Measurements from ENCODE around the gene SMIM23. TPM values are rescaled to one million over a fixed set of nuclear protein-coding genes. Genes with fewer than 3 reads are reported as not detected.

Gene SMIM23
- total and polyA plus RNA-seq, 4 donors = not detected

- Histone ChIP-seq H3K27me3 (ENCODE audit: control insufficient read depth, insufficient read depth, low read length) (no peaks in the 10 kb centered on the region), H3K4me1 (ENCODE audit: control insufficient read depth, insufficient read depth, low read length) (no peaks in the 10 kb centered on the region), H3K4me3 (ENCODE audit: low read depth, low read length) (no peak overlapping the region), H3K9me3 (ENCODE audit: control insufficient read depth, insufficient read depth, low read length) (no peaks in the 10 kb centered on the region), H3K36me3 (ENCODE audit: control insufficient read depth, insufficient read depth, low read length) (no peaks in the 10 kb centered on the region), H3K27ac (ENCODE audit: low read depth, low read length) (no peak overlapping the region)
- no peak for DNase-seq (ENCODE audit: low read depth in 4 of 6, low spot score in 6 of 6)
- WGBS (ENCODE audit: insufficient coverage) = no CpG with 5 or more reads among the region's 1 CpG
Measured at GRCh38 chr5:171789353-171789752, 3.7 kb downstream of the SMIM23 start.

GRCh38 chr5:171790408-171790807, 4.8 kb downstream of the SMIM23 start:
- Histone ChIP-seq H3K9me3 (ENCODE audit: control insufficient read depth, insufficient read depth, low read length) (no peaks in the 10 kb centered on the region), H3K27ac (ENCODE audit: low read depth, low read length) (no peak overlapping the region), H3K4me3 (ENCODE audit: low read depth, low read length) (no peak overlapping the region), H3K4me1 (ENCODE audit: control insufficient read depth, insufficient read depth, low read length) (no peaks in the 10 kb centered on the region), H3K27me3 (ENCODE audit: control insufficient read depth, insufficient read depth, low read length) (no peaks in the 10 kb centered on the region), H3K36me3 (ENCODE audit: control insufficient read depth, insufficient read depth, low read length) (no peaks in the 10 kb centered on the region)
- DNase-seq (ENCODE audit: low read depth in 4 of 6, low spot score in 6 of 6) = no peak
- WGBS (ENCODE audit: insufficient coverage) = 95% methylated on average over 2 of the region's 2 CpGs

GRCh38 chr5:171794470-171794960, 8.9 kb downstream of the SMIM23 start:
- DNase-seq (ENCODE audit: low read depth in 4 of 6, low spot score in 6 of 6) = no peak
- no peaks in the 10 kb centered on the region for H3K36me3 ChIP-seq (ENCODE audit: control insufficient read depth, insufficient read depth, low read length)
- H3K9me3 ChIP-seq (ENCODE audit: control insufficient read depth, insufficient read depth, low read length) = no peaks in the 10 kb centered on the region
- no peak overlapping the region for H3K27ac ChIP-seq (ENCODE audit: low read depth, low read length)
- H3K27me3 ChIP-seq (ENCODE audit: control insufficient read depth, insufficient read depth, low read length) = no peaks in the 10 kb centered on the region
- H3K4me1 ChIP-seq (ENCODE audit: control insufficient read depth, insufficient read depth, low read length) = no peaks in the 10 kb centered on the region
- 80% methylated on average over 2 of the region's 2 CpGs for WGBS (ENCODE audit: insufficient coverage)
- H3K4me3 ChIP-seq (ENCODE audit: low read depth, low read length) = no peak overlapping the region

DNA sequence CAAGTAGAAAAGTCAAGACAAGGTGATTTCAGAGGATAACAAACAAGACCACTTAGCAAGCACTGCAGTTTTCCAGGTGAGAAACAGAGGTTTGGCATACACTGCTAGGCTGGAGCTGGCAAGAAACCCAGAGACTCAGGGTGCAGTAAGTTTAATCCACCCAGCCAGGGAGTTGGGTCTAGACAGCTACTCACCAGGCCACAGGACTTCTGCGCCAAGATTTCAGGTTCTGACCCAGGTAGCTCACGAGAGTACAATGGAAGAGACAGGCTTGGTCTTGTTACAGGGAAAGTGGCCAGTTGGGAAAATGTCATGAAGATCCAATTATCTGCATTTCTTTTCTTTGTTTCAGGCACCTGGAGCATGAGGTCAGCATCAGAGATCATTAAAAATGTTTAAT, 9.8 kb downstream of the SMIM23 start:
- H3K4me1 ChIP-seq (ENCODE audit: control insufficient read depth, insufficient read depth, low read length) = no peaks in the 10 kb centered on the region
- H3K9me3 ChIP-seq (ENCODE audit: control insufficient read depth, insufficient read depth, low read length) = no peaks in the 10 kb centered on the region
- 75% methylated on average over 2 of the region's 2 CpGs for WGBS (ENCODE audit: insufficient coverage)
- H3K4me3 ChIP-seq (ENCODE audit: low read depth, low read length) = no peak overlapping the region
- no peaks in the 10 kb centered on the region for H3K36me3 ChIP-seq (ENCODE audit: control insufficient read depth, insufficient read depth, low read length)
- no peak overlapping the region for H3K27ac ChIP-seq (ENCODE audit: low read depth, low read length)
- DNase-seq (ENCODE audit: low read depth in 4 of 6, low spot score in 6 of 6) = no peak
- H3K27me3 ChIP-seq (ENCODE audit: control insufficient read depth, insufficient read depth, low read length) = no peaks in the 10 kb centered on the region

GRCh38 chr5:171796436-171796835, 10.8 kb downstream of the SMIM23 start:
- no peaks in the 10 kb centered on the region for H3K27me3 ChIP-seq (ENCODE audit: control insufficient read depth, insufficient read depth, low read length)
- 89% methylated on average over 3 of the region's 8 CpGs for WGBS (ENCODE audit: insufficient coverage)
- H3K27ac ChIP-seq (ENCODE audit: low read depth, low read length) = no peak overlapping the region
- DNase-seq (ENCODE audit: low read depth in 4 of 6, low spot score in 6 of 6) = peak in 1 of 6 donors; percentile 10
- H3K4me1 ChIP-seq (ENCODE audit: control insufficient read depth, insufficient read depth, low read length) = no peaks in the 10 kb centered on the region
- no peak overlapping the region for H3K4me3 ChIP-seq (ENCODE audit: low read depth, low read length)
- H3K9me3 ChIP-seq (ENCODE audit: control insufficient read depth, insufficient read depth, low read length) = no peaks in the 10 kb centered on the region
- H3K36me3 ChIP-seq (ENCODE audit: control insufficient read depth, insufficient read depth, low read length) = no peaks in the 10 kb centered on the region

- Histone ChIP-seq H3K36me3 (ENCODE audit: control insufficient read depth, insufficient read depth, low read length) (no peaks in the 10 kb centered on the region), H3K4me3 (ENCODE audit: low read depth, low read length) (no peak overlapping the region), H3K4me1 (ENCODE audit: control insufficient read depth, insufficient read depth, low read length) (no peaks in the 10 kb centered on the region), H3K9me3 (ENCODE audit: control insufficient read depth, insufficient read depth, low read length) (no peaks in the 10 kb centered on the region), H3K27ac (ENCODE audit: low read depth, low read length) (no peak overlapping the region), H3K27me3 (ENCODE audit: control insufficient read depth, insufficient read depth, low read length) (no peaks in the 10 kb centered on the region)
- DNase-seq (ENCODE audit: low read depth in 4 of 6, low spot score in 6 of 6) = no peak
- 89% methylated on average over 3 of the region's 5 CpGs for WGBS (ENCODE audit: insufficient coverage)
Measured at GRCh38 chr5:171797543-171797942, 11.9 kb downstream of the SMIM23 start.

- Histone ChIP-seq H3K27me3 (ENCODE audit: control insufficient read depth, insufficient read depth, low read length) (no peaks in the 10 kb centered on the region), H3K4me1 (ENCODE audit: control insufficient read depth, insufficient read depth, low read length) (no peaks in the 10 kb centered on the region), H3K9me3 (ENCODE audit: control insufficient read depth, insufficient read depth, low read length) (no peaks in the 10 kb centered on the region), H3K36me3 (ENCODE audit: control insufficient read depth, insufficient read depth, low read length) (no peaks in the 10 kb centered on the region), H3K4me3 (ENCODE audit: low read depth, low read length) (no peak overlapping the region), H3K27ac (ENCODE audit: low read depth, low read length) (no peak overlapping the region)
- DNase-seq (ENCODE audit: low read depth in 4 of 6, low spot score in 6 of 6) = no peak
- 88% methylated on average over 5 of the region's 8 CpGs for WGBS (ENCODE audit: insufficient coverage)
Measured at GRCh38 chr5:171798418-171798817, 12.8 kb downstream of the SMIM23 start.

- no peak for DNase-seq (ENCODE audit: low read depth in 4 of 6, low spot score in 6 of 6)
- H3K27me3 ChIP-seq (ENCODE audit: control insufficient read depth, insufficient read depth, low read length) = peaks cover 8% of the 10 kb centered on the region
- WGBS (ENCODE audit: insufficient coverage) = no CpG with 5 or more reads among the region's 1 CpG
- no peak overlapping the region for H3K27ac ChIP-seq (ENCODE audit: low read depth, low read length)
- H3K4me1 ChIP-seq (ENCODE audit: control insufficient read depth, insufficient read depth, low read length) = no peaks in the 10 kb centered on the region
- no peaks in the 10 kb centered on the region for H3K36me3 ChIP-seq (ENCODE audit: control insufficient read depth, insufficient read depth, low read length)
- H3K4me3 ChIP-seq (ENCODE audit: low read depth, low read length) = no peak overlapping the region
- no peaks in the 10 kb centered on the region for H3K9me3 ChIP-seq (ENCODE audit: control insufficient read depth, insufficient read depth, low read length)
Measured at GRCh38 chr5:171801839-171802238, 16.2 kb downstream of the SMIM23 start.

DNA sequence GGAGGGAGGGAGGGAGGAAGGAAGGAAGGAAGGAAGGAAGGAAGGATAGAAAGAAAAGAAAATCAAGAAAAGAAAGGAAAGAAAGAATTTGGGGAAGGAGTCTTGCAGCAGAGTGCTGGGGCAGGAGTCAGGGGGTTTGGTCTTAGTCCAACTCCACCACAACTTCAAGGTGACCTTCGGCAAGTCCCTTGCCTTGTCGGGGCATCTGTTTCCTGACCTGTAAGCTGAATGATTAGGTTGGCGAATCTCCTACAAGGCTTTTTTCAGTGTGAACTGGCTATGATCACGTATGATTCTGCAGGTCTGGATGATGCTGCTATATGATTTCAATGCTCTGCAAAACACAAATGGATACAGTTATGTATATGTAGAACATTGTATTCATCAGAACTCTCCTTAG, 20.1 kb downstream of the SMIM23 start:
- H3K4me1 ChIP-seq (ENCODE audit: control insufficient read depth, insufficient read depth, low read length) = no peaks in the 10 kb centered on the region
- no peak overlapping the region for H3K4me3 ChIP-seq (ENCODE audit: low read depth, low read length)
- H3K27me3 ChIP-seq (ENCODE audit: control insufficient read depth, insufficient read depth, low read length) = peaks cover 9% of the 10 kb centered on the region
- 83% methylated on average over 3 of the region's 4 CpGs for WGBS (ENCODE audit: insufficient coverage)
- H3K9me3 ChIP-seq (ENCODE audit: control insufficient read depth, insufficient read depth, low read length) = no peaks in the 10 kb centered on the region
- DNase-seq (ENCODE audit: low read depth in 4 of 6, low spot score in 6 of 6) = no peak
- H3K27ac ChIP-seq (ENCODE audit: low read depth, low read length) = no peak overlapping the region
- no peaks in the 10 kb centered on the region for H3K36me3 ChIP-seq (ENCODE audit: control insufficient read depth, insufficient read depth, low read length)

- WGBS (ENCODE audit: insufficient coverage) = 41% methylated on average over 12 of the region's 22 CpGs
- H3K27me3 ChIP-seq (ENCODE audit: control insufficient read depth, insufficient read depth, low read length) = peaks cover 9% of the 10 kb centered on the region
Measured at GRCh38 chr5:171806976-171807747, 21.5 kb downstream of the SMIM23 start.

More at GRCh38 chr5:171806976-171807747, 21.5 kb downstream of the SMIM23 start:
- no peaks in the 10 kb centered on the region for H3K36me3 ChIP-seq (ENCODE audit: control insufficient read depth, insufficient read depth, low read length)
- no peak overlapping the region for H3K27ac ChIP-seq (ENCODE audit: low read depth, low read length)
- no peaks in the 10 kb centered on the region for H3K4me1 ChIP-seq (ENCODE audit: control insufficient read depth, insufficient read depth, low read length)
- H3K4me3 ChIP-seq (ENCODE audit: low read depth, low read length) = no peak overlapping the region
- H3K9me3 ChIP-seq (ENCODE audit: control insufficient read depth, insufficient read depth, low read length) = no peaks in the 10 kb centered on the region
- no peak for DNase-seq (ENCODE audit: low read depth in 4 of 6, low spot score in 6 of 6)
